OCI-LY3 (cell line): Measurements from ENCODE around the gene EZH2.

ENCODE experiments used
- CTCF ChIP-seq: fragments of 200-600, 300-600 bp; sonication (generic); IDR thresholded peaks from 2 replicates; pipeline ENCODE4 v1.5.1; 2014; ENCODE audit warnings: antibody characterized with exemption, low read length, low read depth
- EZH2phosphoT487 ChIP-seq: fragments of 200-600 bp; shearing (Covaris generic); IDR thresholded peaks from 2 replicates; pipeline ENCODE4 v1.6.1; 2018; ENCODE audit warnings: antibody characterized with exemption, mixed run types, low read depth

- no peak for TF ChIP-seq CTCF
- TF ChIP-seq EZH2phosphoT487, result no peak
Measured at GRCh38 chr7:148921806-148922205, 37.7 kb upstream of the EZH2 start.
